CD4-positive, alpha-beta T cell treated with Interleukin-6 for 4 hours (primary cell): Measurements from ENCODE around the gene EXOC6B.

Source experiments
- DNase-seq: peaks from one replicate; pipeline ENCODE4 v3.0.0-alpha.2; 2020; ENCODE audit warnings: mixed read lengths

The EXOC6B gene

GRCh38 chr2:72731116-72731515 is 94.7 kb downstream of the EXOC6B start:
- no peak for DNase-seq

DNA sequence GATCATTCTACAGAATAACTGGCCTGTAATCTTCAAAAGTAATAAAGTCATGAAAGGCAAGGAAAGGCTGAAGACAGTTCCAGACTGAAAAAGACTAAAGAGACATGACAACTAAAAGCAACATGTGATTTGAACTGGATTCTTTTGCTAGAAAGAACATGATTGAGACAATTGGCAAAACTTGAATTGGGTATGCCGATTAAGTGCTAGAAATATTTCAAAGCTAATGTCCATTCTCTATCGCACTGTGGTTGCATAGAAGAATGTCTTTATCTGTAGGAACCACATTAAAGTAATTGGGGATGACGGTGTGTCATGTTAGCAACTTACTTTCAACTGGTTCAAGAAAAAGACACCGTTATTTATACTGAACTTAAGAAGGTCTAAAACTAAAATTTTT is 98.5 kb downstream of the EXOC6B start:
- DNase-seq, result no peak

DNA sequence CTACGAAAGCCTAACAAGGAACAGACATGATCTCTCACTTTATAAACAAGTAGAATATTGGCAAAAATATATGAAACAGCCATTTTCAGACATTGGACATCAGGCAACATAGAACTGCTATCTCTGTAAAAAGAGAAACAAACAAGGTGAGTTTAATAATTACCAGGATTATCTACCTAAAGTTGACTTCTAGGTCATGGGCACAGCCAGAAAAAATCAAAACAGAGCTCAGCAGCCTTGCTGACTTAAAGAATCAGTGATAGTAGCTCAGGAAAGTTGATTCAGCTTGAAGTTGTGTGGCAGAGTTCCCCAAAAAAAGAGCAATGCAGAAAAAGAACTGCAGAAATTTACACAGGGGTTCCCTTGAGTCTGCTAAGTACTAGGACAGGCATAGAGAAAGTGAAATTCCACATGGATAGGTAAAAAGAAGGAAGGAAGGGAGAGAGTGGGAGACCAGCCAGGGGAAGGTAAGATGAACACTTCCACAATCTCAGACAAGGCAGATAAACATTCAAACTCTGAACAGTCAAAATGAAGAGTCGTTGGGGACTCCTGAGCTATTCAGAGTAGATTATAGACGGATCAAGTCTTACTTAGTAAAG is 102.0 kb downstream of the EXOC6B start:
- no peak for DNase-seq

DNA sequence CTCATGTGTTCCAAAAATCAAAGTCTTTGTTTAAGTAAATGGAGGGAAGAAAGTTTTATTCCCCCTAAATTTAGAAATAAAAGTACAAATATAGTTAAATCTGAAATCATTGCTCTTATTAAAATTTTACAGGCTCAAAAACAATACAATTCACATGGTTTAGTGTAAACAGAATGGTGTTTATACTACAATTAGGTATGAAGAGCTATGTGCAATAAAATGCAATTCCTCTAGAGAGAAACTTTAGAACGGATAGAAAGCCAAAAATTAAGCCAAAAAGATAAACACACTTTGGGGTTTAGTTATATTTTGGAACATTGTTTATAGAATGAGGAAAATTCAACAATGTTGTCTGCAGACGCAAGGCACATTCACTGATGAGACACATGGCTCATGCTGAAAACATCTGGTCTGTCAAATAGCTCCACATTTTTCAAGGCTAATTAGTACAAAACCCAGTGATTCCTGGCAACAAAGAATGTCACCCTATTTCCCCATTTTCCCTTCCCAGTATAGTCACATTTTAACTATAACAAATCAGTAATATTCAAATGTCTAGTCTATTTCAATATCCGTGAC is 103.3 kb downstream of the EXOC6B start:
- DNase-seq, result no peak

DNA sequence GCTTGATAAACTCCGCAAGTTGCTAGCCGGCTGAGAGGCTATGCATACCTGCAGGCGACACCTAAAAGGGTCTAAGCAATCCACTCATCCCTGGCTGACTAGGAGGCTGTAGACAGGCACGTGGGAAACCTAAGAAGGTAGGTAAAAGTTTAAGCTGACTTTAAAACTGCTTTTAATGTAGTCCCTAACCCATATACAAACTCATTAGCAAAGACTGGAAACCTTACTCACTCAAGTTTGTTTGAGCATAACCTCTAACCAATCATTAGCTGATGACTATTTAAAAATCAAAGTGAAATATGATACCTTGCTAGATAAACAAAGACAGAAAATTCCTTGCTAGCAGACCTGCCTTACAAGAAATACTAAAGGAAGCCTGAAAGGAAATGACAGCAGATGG is 106.4 kb downstream of the EXOC6B start:
- DNase-seq, result no peak

DNA sequence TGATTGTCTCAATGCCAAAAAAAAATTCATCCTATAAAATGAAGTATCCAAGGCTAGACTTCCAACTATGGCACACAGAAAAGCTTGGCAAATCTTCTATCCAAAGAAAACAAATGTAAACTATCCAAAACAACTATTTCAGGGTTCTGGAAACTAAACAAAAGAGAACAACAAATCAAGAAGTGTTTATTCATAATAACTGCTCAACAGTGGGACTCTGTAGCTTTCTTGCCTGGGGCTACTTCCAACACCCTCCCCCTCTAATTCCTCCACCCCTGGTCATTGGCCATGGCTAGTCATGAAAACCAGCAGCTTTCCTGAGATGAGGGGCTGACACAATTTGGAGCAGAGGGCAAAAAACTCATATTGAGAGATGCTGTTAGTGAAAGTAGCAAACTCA is 107.0 kb downstream of the EXOC6B start:
- no peak for DNase-seq

- DNase-seq, result no peak
Observed at GRCh38 chr2:72716601-72717000, 109.2 kb downstream of the EXOC6B start.

DNA sequence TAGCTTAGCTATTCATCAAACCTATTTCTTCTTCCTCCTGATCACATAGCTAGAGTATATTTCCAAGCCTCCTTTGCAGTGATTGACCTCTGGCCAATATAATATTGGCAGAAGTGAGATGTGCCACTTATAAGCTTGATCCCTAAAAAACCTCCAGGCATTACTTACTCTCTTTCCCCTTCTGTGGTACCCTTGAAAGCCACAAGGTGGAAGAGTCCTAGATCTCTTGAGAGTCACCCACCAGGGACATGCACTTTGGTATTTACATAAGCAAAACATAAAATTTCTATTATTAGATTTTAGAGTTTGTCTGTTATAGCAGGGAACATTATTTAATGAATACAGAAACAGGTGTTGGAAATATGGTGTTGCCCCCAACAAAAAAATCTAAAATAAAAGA is 112.0 kb downstream of the EXOC6B start:
- DNase-seq, result no peak

DNA sequence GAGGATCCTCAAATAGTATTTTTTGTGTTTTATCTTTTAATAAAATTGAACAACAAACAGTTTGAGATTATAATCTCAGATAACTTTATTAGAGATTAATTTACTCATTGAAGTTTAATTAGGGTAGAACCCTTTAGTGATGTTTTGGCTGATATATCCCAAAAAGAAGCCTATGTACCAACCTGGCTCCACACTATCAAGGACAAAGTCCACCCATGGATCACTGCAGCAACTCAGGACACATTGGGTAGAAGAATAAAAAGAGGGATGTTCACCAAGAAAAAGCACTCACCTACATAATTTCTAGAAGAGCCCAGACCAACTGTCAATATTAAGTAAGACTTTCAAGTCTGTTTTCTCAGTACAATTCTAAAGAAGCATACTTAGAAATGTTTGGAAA is 112.9 kb downstream of the EXOC6B start:
- no peak for DNase-seq

DNA sequence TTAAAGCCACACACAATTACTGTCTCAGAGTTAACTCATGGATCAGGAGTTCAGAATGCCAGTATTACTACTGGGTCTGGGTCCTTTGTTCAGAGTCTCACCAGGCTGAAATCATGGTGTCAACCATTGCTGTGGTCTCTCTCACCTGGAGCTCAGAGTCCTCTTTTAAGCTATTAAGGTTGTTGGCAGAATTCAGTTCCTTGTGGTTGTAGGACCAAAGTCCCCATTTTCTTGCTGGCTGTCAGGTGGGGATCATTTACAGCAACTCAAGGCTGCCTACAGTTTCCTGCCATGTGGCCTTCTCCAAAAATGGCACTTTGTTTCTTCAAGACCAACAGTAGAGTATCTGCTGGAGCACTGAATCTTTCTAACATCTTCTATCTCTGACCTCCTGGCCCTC is 113.5 kb downstream of the EXOC6B start:
- DNase-seq, result no peak

GRCh38 chr2:72710418-72711152 is 115.2 kb downstream of the EXOC6B start:
- no peak for DNase-seq

GRCh38 chr2:72708236-72708635 is 117.6 kb downstream of the EXOC6B start:
- no peak for DNase-seq

DNA sequence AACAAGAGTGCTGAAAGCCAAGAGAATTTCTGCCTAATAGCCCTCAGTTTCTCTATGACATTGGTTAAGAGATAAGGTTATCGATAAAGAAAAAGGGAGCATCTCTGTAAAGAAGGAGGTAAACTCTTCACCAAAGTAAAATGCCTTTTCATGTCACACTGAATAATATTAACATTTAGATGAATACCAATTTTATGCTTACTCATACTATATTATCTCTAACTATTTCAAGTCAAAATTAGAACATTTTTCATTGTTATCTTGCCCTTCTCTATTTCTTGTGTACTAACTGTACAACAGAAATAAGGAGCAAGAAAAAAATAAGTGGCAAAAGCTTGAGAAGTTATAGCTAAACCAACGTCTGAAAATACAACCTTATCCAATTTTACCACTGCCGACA is 127.5 kb downstream of the EXOC6B start:
- no peak for DNase-seq

DNA sequence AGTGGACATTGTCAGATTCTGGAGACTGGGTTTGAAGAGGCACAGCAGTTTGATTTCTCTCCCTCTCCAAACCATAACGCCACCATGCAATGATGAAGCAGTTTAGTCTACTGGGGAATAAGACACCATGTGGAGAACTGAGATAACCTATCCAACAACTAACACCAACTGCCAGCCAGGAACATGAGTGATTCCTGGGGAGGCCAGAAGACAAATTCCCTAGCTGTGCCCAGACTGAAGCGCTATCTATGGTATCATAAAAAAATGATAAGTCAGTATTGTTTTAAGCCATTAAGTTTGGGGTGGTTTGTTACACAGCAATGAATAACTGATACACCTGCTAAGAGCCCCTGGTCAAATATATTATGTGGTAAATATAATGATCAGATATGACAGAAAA is 129.3 kb downstream of the EXOC6B start:
- DNase-seq, result no peak

DNA sequence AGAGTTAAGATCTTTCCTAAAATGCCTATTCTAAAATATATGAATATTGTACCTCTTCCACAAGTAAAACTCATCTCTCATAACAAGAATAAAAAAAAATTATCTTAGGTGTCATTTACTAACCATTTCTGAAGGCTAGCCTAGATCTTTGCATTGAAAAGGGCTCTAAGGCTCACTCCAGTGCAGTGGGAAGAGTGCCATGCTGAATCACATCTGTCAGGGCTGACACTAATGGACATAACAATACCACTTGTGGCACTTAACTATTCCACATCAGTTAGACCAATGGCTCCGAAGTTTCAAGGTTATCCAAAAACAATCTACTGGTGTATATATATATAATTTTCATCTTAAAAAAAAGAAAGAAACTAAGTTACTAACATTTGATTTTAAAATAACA is 130.2 kb downstream of the EXOC6B start:
- no peak for DNase-seq

DNA sequence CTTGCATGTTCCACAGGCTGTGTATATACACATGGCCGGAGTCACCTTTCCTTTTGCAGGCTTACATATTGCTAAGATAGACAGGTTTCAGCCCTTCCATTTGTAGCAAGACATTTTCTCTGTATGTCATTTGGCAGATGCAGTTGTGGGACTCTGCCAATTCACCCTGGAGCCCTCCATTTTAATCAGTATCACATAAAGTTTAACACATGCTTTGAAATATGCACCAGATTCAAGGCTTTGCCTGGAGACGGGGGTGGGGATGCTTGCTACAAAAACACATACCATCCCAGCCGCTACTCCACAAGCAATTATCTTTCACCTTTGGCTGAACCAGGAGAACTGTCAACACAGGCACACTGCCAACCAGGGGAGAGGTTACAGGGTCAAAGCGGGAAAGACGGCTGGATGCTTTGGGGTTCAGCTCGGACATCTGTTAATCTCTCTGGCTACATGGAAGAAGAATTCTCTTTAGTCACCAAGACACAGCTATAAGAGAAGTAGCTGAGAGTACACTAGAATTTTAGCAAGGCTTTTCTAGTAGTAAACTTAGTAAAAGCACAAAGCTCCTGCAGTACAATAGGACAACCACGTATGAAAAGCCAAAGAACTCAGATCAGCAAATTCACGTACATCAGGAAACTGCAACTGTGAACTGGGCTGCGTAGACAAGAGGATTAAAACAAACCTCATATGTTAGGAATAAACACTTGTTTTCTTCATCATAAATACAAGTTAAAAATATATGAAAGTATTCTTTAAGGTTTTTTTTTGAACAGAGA is 130.9 kb downstream of the EXOC6B start:
- no peak for DNase-seq

DNA sequence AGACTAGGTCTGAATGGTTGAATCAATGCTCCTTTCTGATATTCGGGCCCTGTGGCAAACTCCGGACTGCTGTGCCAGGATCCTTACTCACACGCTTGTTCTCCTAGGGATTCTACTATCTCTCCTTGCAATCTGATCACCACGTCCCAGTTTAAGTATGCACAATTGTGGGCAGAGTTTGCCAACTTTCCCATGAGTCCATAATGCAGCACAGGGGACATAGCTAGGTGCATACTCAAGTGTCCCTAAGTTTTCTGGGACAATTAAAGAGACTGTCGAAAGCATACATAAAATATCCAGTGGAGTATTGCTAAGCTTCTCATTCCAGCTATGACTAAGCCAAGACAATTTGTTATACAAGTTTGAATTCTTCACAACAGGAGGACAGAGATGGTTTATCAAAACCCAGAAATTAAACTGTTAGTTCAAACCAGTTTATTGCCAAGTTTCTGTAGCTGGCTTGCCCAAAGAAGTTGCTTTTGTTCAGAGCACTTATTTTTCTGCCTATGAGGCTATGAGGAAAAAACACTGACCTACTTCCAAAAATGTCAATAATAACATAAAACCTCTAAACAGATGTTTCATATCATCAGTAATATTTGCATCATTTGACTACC is 136.1 kb downstream of the EXOC6B start:
- DNase-seq, result no peak

- DNase-seq, result no peak
Observed at GRCh38 chr2:72685638-72686213, 140.1 kb downstream of the EXOC6B start.

DNA sequence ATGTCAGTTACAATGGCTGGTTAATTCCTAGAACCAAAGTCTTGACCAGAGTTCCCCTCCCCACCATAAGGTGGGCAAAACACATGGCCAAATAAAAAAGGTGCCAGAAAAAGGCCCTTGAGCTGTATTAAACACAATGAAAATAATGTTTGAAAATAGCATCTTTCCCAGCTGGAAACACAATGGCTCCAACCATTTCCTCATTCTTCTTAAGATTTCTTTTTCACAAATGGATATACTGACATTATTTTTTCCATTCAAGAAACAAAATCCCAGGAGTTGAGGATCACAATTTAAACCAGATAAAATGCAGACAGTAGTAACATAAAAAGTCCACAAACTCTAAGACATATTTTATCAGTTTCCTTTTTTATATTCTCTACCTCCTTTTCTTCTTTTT is 143.8 kb downstream of the EXOC6B start:
- DNase-seq, result no peak

DNA sequence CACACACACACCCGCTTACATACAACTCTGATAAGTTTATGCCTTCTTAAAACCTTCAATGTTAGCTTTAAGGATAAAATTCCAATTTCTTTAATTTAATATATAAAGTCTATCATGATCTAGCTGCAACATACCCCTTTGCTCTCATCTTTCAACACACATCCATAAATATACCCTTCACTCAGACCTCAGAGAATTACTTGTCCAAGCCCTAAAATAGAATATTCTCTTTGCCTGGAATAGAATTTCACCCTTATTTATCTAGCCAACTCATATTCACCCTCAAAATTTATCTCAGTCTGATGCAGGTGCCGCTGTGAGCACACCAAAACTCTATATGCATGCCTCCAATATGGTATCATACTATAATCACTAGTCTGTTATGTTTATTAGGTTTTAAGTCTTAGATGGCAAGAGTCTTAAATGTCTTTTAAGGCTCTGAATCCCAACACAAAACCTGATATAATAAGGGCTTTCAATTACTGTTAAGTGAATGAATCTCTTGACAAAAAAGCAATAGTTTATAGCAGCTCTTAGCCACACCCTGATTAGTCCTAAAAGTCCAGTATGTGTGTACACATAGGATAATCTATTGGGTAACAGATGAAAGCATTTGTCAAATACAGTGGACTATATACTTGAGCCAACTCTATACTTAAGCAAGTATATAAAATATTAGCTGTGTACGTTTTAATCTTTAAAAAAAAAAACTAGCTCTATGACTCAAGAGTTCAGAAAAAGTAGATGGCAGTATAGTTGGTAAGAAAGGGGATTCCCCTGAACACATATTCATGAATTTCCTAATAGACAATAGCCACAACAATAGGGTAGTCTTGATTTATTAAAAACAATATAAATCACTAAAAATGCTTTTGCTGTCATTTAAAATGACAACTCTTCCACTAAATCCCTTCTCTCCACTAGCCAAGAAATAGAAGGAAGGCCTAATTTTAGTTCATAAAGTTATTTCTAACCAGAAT is 144.5 kb downstream of the EXOC6B start:
- no peak for DNase-seq

DNA sequence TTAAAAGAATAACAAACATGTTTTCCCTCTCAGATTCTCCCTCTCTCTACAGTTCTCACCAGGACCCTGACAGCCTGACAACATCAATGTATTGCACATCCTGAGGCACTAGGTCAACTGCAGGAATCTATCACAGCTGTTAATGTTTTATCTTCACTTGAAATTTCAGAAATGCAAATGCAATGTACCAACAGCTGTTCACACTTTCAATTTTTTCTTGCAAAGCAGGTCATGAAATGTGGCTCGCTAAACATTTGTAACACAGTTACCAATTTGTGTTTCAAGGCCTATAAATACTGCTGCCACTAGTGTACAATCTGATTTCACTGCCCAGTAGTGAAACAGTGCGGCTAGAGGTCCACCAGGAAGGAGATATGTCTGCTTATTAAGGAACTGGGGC is 147.8 kb downstream of the EXOC6B start:
- no peak for DNase-seq
